NOMO-1 (cell line): Measurements from ENCODE around the gene SH3BGRL2.
"Not testable (repeated sequence)": the region's sequence is repeated elsewhere in the genome, so short reads cannot be mapped to it uniquely, and the experiment has no call there.

Experiments used
- DNase-seq, 2 experiments: peaks; one replicate each; lab custom pipeline; 2025; ENCODE audit not compliant: unreplicated experiment in 2 of 2; lab: John Stamatoyannopoulos, UW

Gene SH3BGRL2

DNA sequence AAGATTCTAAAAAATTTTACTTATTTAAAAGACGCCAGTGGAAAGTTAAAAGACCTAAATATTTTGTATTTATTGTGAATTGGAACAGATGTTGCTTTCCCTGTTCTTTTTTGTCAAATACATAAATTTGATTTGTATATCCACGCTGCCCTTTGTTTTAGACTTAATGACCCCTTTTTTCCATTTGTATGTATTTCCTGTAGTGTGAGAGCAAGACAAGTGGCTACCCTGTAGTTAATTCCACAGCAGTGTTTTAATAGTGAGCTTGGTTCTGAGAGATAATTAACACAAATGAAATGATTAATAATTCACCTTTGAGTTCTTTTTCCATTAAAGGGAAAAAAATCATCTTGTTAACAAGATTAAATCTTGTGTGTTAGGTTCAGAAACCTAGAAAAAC lies 16.6 kb downstream of the SH3BGRL2 start:
- no peak for DNase-seq

DNA sequence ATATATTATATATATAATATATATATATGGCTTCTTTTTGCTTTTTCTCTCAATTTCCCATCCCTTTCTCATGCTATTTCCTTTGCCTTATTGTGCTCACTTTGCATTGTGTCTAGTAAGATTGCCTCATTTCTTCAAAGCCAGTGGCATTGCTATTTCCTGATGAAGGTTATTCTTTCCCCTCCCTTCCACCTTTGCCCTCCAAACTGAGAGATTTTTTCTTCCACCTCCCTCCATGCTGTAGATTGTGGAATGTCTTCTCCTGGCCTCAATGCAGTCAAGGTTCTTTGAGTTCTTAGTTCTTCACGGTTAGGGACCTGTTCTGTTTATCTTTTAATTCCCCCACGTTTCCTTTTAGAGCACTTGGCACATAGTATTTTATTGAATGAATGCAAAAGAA lies 17.2 kb downstream of the SH3BGRL2 start:
- DNase-seq, result no peak

- no peak for DNase-seq
Observed at GRCh38 chr6:79649016-79649415, 17.9 kb downstream of the SH3BGRL2 start.

DNA sequence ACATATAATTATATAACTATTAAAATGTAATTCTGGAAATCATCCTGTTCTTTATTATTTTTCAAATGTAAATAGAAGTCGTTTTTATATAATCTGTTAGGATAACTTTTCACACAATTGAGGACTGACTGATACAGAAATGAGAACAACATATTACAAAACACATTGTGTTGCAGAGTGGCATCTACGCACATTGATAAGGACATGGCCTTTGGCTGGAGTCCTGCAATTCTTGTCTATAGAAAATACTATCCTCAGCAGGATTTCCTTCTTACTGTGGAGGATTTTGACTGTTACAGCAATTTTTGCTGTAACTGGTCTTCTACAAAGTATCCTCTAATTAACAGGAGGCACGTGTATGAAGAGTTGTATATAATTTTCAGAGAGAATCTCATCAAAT lies 19.8 kb downstream of the SH3BGRL2 start:
- DNase-seq, result no peak

DNA sequence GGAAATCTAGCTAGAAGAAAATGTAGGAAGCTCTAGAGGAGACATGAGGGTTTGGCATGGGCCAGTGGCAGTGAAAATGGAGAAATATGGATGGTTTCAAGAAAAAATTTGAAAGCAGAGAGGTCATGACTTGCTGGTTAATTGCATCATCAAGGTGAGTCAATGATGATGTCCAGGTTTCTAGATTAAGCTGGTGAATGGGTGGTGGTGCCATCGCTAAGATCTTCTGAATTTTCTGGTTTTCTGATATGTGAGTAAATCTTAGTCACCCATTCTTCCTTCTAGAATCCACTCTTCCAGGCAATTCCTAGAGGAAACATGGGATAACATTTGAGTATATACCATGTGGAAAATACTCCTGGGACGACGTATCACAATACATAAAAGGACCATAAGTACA lies 25.0 kb downstream of the SH3BGRL2 start:
- no peak for DNase-seq

- no peak for DNase-seq
Observed at GRCh38 chr6:79657238-79657637, 26.1 kb downstream of the SH3BGRL2 start.

- not testable (repeated sequence) for DNase-seq
Observed at GRCh38 chr6:79663655-79664054, 32.5 kb downstream of the SH3BGRL2 start.

DNA sequence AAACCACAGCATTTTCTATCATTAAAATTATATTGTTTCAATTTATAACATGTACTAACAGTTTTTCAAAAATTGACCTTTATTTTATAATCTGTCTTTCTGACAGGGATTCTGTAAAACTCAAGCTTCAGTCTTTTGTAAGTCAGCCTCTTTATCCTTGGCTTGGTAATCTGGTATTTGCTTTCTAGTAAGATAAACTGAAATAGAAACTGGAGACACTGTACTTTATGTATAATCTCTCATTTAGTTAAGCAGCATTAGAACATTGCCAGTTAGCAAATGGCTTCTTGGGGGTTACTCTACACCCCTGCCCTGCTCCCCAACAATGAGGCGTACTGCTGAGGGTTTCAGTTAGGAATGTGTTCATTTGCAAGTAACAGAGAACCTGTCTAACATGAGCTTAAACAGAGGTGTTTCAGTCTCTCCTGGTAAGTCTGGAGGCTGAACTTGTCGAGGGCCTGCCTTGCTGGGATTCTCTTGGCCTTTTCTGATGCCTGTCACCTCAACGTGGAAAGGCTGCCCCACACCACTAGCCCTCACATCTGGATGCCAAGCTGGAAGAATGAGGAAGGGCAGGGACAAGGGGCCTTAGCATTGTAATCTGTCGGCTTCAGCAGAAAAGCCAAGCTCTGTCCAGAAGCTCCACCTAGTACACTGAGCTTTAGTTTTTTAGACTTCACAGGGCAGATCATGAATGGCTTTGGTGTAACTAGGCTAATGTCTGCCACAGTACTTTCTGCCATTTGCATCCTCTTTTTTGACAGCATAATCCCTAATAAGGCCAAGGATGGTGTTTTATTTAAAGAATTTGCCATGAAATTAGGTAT lies 34.8 kb downstream of the SH3BGRL2 start:
- DNase-seq, result no peak

- DNase-seq, result no peak
Observed at GRCh38 chr6:79666634-79667033, 35.5 kb downstream of the SH3BGRL2 start.

DNA sequence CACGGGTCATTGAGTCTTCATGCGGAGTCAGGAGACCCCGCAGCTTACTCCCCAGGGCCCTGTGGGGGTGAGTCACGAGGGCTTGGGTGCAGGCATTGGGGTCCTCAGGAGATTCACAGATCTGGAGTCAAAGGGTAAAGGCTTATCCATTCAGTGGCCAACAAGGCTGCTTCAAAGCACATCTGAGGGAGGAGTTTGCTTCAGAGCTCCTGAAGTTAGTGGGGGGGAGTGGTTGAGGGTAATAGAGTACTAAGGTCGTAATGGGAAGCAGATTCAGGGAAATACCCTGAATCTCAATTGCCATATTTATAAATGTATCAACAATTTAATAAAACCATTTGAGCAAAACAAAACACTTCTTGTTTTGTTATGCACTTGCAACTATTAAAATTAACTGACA lies 37.3 kb downstream of the SH3BGRL2 start:
- DNase-seq, result no peak

DNA sequence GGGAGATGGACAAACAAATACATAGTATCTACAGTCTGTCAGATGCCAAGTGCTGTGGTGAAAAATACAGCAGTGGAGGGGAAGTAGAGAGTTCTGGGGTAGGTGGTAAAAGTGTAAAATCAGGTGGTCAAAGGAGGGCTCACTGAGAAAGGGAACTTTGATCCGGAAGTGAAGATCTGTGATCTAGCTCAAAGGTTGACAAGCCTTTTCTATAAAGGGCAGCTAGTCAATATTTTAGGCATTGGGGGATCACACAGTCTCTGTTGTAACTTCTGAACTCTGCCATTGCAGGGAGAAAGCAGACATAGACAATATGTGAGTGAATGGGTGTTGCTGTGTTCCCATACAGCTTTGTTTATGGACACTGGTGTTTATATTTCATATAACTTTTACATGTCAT lies 38.6 kb downstream of the SH3BGRL2 start:
- DNase-seq, result no peak

- no peak for DNase-seq
Observed at GRCh38 chr6:79670789-79671188, 39.7 kb downstream of the SH3BGRL2 start.

- no peak for DNase-seq
Observed at GRCh38 chr6:79671600-79672266, 40.6 kb downstream of the SH3BGRL2 start.

DNA sequence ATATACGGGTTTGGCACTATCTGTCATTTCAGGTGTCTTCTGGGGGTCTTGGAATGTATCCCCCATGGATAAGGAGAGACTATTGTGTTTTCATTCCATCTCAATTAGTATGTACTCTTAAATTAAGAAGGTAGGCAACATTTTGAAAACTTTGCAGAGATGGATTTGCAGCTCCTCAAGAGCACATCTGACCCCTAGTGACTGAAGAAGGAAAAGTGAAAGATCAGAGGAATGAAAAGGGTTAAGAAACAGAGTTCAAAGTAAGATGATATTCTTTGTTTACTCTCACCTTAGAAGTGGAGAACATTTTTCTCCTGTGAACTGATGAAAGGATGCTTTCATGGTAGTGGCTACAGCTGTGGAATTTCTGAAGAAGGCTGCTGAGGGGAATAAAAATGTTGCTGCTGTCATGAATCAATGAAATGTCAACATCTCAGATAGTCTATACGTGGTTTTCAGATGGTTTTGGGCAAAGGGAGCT lies 41.5 kb downstream of the SH3BGRL2 start:
- peak in 1 of 2 experiments; percentile 3 for DNase-seq

GRCh38 chr6:79673947-79674346 lies 42.8 kb downstream of the SH3BGRL2 start:
- no peak for DNase-seq

- DNase-seq, result no peak
Observed at GRCh38 chr6:79676785-79677736, 45.9 kb downstream of the SH3BGRL2 start.

- not testable (repeated sequence) for DNase-seq
Observed at GRCh38 chr6:79682682-79683081, 51.6 kb downstream of the SH3BGRL2 start.

DNA sequence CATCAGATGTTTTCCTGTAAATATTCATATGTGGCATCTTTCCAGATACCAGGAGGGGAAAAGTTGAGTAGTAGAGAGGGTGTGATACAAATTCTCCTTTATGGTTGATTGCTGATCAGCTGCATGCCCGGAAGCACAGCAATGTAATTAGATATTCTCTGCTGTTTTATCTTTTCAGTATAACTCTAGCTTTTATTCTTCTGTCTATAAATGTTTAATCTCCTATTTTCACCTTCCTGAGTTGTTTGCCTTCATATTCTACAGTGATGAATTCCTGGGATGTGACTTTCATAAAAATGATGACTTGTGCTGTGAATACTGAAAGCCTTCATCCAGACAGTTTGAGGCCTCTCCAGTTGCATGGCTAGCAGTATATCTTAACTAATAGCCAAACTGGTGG lies 53.7 kb downstream of the SH3BGRL2 start:
- no peak for DNase-seq

- DNase-seq, result no peak
Observed at GRCh38 chr6:79686707-79687309, 55.7 kb downstream of the SH3BGRL2 start.

DNA sequence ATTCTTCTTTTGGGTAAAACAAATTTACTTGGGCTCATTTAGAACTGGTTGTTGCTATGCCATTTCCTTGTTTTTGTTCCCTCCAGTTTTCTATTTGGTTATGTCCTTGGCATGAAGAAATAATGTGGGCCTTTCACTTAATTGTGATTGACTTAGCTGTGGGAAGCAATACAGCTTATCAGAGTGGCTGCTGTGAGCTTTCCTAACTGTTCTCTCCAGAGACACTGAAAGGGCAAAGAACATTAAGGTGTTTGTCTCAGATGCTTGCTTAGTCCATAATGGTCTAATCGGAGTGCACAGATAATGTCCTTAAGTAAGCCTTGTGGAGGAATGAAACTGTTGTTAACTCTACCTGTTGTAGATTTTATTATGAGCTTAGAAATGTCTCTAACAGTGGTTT lies 56.6 kb downstream of the SH3BGRL2 start:
- DNase-seq, result no peak

GRCh38 chr6:79694156-79694555 lies 63.0 kb downstream of the SH3BGRL2 start:
- DNase-seq, result no peak
